Fibroblast of upper back skin (primary cell): Measurements from ENCODE around the gene ANKRD34A.
"Not testable (repeated sequence)": the region's sequence is repeated elsewhere in the genome, so short reads cannot be mapped to it uniquely, and the experiment has no call there.

Experiments used
- DNase-seq: peaks from one replicate; pipeline ENCODE4 v3.0.0-alpha.2; 2013

The ANKRD34A gene

DNA sequence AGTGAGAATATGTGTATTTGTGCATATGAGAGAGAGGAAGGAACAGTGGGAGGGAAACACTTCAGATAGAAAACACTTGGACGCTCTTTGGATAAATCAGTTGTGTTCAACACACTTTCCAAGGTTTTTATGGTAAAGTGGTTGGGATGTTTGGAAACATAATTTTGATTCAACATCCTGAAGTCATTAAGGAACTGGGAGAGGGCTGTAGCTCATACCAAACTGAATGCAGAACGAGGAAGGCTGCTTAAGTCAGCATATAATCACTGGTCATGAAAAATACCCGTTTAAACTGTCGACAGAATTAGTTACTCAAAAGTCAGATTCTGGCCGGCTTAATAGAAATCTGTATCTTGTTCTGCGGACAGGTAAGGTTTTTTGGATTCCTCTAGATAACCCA lies 21.5 kb downstream of the ANKRD34A start:
- DNase-seq = no peak

DNA sequence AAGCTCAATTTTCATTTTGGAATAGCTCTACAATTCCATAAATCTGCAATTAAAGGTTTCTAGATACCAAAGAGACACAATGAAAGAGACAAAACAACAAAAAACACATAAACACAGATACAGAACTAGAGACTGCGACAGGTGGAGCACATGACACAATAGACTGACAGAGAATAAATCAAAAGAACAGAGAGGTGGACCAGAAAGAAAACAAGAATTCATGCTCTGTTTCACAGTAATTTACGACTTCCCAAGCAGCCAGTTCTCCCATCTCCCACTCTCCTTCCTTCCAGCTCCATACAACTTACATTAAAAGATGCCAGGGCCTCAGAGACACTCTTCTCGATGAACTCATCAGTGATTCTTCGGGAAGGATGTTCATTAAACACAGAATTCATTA lies 22.0 kb downstream of the ANKRD34A start:
- no peak for DNase-seq

- DNase-seq = no peak
Measured at GRCh38 chr1:145937436-145937835, 26.9 kb downstream of the ANKRD34A start.

- DNase-seq = no peak
Measured at GRCh38 chr1:145936247-145936646, 28.1 kb downstream of the ANKRD34A start.

GRCh38 chr1:145935708-145936107 lies 28.7 kb downstream of the ANKRD34A start:
- no peak for DNase-seq

GRCh38 chr1:145932522-145933009 lies 31.8 kb downstream of the ANKRD34A start:
- not testable (repeated sequence) for DNase-seq

- DNase-seq = no peak
Measured at GRCh38 chr1:145927916-145928643, 36.3 kb downstream of the ANKRD34A start.

GRCh38 chr1:145927063-145927886 lies 37.1 kb downstream of the ANKRD34A start, which contains the start of gene RBM8A:
RBM8A (minus strand) TSS chr1:145927484; CDS start chr1:145927426, 58 bp downstream.
- peak; percentile 98 for DNase-seq

DNA sequence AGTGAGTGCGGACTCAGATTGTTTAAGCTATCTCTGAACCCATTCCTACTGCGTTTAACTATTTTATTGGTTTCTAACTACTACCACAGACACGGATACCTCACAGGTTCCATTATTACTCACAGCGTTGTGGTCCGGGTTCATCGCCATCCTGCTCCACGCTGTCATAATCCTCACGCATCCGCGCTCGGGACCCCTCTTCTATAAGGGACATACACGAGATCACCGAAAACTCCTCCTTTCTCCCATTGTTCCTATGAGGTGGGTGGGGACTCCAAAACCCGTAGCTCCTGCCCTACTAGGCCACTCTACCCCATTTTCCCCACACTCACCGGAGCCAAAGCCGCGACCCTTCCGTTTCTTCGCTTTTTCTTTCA lies 37.7 kb downstream of the ANKRD34A start:
- DNase-seq = no peak

- peak; percentile 31 for DNase-seq
Measured at GRCh38 chr1:145922266-145922665, 42.1 kb downstream of the ANKRD34A start.

DNA sequence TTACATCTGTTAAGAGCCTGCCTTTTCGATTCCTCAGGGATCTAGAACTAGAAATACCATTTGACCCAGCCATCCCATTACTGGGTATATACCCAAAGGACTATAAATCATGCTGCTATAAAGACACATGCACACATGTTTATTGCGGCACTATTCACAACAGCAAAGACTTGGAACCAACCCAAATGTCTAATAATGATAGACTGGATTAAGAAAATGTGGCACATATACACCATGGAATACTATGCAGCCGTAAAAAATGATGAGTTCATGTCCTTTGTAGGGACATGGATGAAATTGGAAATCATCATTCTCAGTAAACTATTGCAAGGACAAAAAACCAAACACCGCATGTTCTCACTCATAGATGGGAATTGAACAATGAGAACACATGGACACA lies 44.1 kb downstream of the ANKRD34A start:
- DNase-seq = not testable (repeated sequence)

DNA sequence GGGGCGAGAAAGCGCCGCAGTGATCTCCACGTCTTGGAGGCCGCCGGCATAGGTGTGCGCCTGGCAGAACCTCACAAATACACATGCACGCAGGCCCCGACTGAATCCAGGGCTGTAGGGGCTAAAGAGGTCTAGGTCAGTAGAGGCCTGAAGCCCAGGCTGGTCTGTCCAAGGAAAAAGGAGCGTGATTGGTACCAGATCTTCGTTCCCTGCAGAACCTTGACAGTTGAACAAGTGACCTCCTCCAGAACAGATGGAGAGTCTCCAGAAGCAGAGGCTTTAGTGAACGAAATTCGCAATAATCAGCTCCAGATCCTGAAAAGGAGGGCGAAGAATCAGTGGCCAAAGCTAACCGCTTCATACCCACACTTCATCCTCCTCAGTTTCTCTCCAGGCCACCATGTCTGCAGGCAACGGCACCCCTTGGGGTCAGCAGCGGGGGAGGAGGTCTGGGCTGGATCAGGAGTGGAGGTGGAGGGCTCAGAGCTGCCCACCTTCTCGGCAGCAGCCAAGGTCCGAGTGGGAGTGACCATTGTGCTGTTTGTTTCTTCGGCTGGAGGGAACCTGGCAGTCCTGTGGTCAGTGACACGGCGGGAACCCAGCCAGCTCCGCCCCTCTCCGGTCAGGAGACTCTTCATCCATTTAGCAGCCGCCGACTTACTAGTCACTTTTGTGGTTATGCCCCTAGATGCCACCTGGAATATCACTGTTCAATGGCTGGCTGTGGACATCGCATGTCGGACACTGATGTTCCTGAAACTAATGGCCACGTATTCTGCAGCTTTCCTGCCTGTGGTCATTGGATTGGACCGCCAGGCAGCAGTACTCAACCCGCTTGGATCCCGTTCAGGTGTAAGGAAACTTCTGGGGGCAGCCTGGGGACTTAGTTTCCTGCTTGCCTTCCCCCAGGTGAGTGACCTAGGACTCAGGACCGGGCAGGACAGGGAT lies 45.1 kb downstream of the ANKRD34A start:
- DNase-seq = peak; percentile 10

- DNase-seq = peak; percentile 81
Measured at GRCh38 chr1:145918144-145918991, 46.0 kb downstream of the ANKRD34A start, which contains the start of gene PEX11B. PEX11B (minus strand) TSS chr1:145918717; CDS start chr1:145918688, 29 bp downstream.

GRCh38 chr1:145917595-145917994 lies 46.8 kb downstream of the ANKRD34A start:
- no peak for DNase-seq

DNA sequence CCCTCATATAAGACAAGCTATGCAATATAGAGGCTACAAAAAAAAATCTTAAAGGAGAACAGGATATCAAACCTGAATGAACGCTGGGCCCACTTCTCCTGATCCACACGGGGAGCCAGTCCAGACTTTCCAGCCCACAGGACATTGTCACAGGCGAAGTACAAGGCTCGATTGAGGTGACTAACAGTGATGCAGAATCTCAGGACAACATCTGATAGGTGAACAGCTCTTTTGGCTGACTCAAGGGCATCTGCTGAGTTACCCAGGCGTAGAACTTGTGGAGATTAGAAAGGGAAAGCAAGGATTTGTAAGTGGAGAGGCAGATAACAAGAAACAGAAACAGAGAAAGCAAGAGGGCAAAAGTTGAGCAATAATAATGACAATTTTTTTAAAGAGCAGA lies 47.6 kb downstream of the ANKRD34A start:
- no peak for DNase-seq

DNA sequence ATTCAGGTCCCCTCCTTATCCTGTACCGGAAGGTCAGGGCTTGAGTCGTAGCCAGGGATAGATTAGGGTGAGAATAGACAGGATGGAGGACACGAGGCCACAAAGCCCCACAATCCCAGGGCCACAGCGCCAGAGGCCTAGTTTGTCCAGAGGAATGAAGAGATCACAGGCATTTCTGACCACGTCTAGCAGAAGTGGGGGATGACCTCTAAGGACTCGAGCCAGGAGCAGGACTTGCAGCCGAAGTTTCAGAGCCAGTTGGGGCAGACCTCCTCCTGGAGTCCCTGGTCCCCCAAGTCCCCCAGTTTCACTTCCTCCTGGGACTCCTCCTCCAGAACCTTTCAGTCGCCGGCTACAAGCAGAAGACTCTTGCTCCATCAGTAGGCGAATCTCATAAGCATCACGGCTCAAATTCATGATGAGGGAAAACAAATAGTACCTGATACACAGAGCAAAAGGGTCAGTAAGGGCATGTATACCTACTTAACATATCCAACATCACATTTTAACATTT lies 52.2 kb downstream of the ANKRD34A start:
- DNase-seq = no peak
